Activated T-cell treated with anti-CD3 and anti-CD28 coated beads, Interleukin-2, amount 50 U/mL, for 1 hour (primary cell): ENCODE results near the gene C16orf86.

Experiments used
- DNase-seq: peaks from one replicate; pipeline ENCODE4 v3.0.0-alpha.2; 2020

Gene C16orf86

GRCh38 chr16:67699265-67699664 is 32.7 kb downstream of the C16orf86 start:
- no peak for DNase-seq

DNA sequence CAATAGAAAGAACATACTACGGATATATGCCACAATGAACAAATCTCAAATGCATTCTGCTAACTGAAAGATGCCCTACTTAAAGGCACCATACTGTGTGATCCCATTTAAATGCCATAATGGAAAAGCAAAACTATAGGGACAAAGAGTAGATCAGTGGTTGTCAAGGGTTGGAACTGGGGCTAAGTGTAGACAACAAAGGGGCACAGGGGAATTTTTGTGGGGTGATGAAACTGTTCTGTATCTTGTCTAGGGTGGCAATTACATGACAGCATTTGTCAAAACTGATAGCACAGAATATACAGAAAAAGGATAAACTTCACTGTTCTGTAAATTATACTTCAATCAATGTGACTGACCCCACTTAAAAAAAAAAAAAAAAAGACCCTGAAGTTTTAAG is 34.8 kb downstream of the C16orf86 start:
- no peak for DNase-seq

- no peak for DNase-seq
Observed at GRCh38 chr16:67702130-67702529, 35.5 kb downstream of the C16orf86 start.

GRCh38 chr16:67703626-67704025 is 37.0 kb downstream of the C16orf86 start:
- no peak for DNase-seq

- no peak for DNase-seq
Observed at GRCh38 chr16:67704110-67704509, 37.5 kb downstream of the C16orf86 start.

DNA sequence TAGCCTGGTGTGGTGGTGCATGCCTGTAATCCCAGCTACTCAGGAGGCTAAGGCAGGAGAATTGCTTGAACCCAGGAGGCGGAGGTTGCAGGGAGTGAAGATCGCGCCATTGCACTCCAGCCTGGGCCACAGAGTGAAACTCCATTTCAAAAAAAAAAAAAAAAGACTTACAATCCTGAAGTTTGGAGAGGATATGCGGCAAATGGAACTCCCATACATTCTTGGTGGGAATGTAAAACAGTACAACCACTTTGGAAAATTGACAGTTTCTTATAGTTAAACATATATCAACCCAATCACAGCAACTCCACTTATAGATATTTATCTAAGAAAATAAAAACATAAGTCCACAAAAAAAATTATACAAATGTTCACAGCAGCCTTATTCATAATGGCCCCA is 40.6 kb downstream of the C16orf86 start:
- no peak for DNase-seq

GRCh38 chr16:67707790-67708189 is 41.2 kb downstream of the C16orf86 start:
- DNase-seq, result no peak

GRCh38 chr16:67708368-67708771 is 41.8 kb downstream of the C16orf86 start:
- no peak for DNase-seq

DNA sequence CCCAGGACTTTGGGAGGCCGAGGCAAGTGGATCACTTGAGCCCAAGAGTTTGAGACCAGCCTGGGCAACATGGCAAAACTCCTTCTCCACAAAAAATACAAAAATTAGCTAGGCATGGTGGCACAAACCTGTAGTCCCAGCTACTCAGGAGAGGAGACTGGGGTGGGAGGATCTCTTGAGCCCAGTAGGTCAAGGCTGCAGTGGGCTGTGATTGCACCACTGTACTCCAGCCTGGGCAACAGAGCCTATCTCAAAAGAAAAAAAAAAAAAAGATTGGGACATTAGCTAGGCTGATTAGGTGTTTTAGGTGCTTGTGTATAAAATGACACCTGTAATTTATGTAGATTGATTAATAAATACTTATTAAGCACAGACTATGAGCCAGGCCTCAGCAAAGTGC is 42.4 kb downstream of the C16orf86 start:
- no peak for DNase-seq

DNA sequence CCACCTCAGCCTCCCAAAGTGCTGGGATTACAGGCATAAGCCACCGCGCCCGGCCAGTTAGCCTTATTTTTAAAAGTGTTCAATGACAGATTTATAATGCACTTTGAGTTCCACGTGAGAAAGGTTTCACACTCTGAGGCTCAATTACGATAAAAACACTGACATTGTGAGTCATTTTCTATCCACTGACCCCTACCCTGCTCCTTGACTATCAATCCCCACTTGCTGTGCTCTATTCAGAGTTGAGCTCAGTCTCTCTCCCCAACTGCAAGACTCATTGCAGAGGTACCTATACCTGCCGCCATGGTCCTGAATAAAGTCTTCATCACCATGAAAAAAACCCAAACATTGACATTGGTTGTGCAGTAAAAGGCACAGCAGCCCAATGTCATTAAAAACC is 44.0 kb downstream of the C16orf86 start:
- DNase-seq, result no peak

GRCh38 chr16:67713647-67714273 is 47.1 kb downstream of the C16orf86 start:
- no peak for DNase-seq

GRCh38 chr16:67714522-67714921 is 47.9 kb downstream of the C16orf86 start:
- no peak for DNase-seq

DNA sequence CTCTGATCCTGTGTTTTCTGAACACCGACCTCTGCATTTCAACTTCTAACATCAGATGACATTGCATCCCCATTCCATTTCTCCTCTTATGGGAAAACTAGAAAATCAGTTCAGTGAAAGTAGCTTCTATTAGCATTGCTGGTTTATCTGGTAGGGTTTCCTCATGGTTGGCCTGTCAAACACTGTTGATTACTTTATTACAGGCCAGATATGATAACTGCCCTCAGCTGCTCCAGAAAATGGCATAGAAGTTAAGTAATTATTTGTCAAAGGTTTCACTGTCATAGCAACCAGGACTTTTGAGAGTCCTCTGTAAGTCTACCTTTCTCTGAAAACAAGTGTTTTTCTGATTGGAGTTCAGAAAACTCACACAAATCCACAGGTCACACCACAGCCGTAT is 49.5 kb downstream of the C16orf86 start:
- no peak for DNase-seq
